Peyer's patch (tissue), 4 donors: ENCODE measurements around the gene PASD1. TPM values are rescaled to one million over a fixed set of nuclear protein-coding genes. Genes with fewer than 3 reads are reported as not detected.

Experiments
- DNase-seq, 3 donors: peaks; one replicate each; pipeline ENCODE4 v3.0.0-alpha.2; 2017 to 2019
- H3K27ac ChIP-seq, 4 donors: fragments of 200-600 bp; sonication (generic); one replicate each; pipeline ENCODE4 v1.5.1; 2016 to 2019
- H3K27me3 ChIP-seq, 2 donors: fragments of 200-600 bp; sonication (generic); one replicate each; pipeline ENCODE4 v1.5.1; 2019
- H3K36me3 ChIP-seq, 3 donors: fragments of 200-600 bp; sonication (generic); one replicate each; pipeline ENCODE4 v1.5.1; 2016 to 2019
- H3K4me1 ChIP-seq, 4 donors: fragments of 200-600 bp; sonication (generic); one replicate each; pipeline ENCODE4 v1.5.1; 2016 to 2019
- H3K4me3 ChIP-seq, 4 donors: fragments of 200-600 bp; sonication (generic); 1 replicate in 3 of 4; 2 replicates in 1 of 4; pipeline ENCODE4 v1.5.1; 2016 to 2019; ENCODE audit warnings: mild to moderate bottlenecking in 1 of 4
- H3K9me3 ChIP-seq, 4 donors: fragments of 200-600 bp; sonication (generic); one replicate each; pipeline ENCODE4 v1.5.1; 2016 to 2019; ENCODE audit warnings: mild to moderate bottlenecking in 1 of 4
- CTCF ChIP-seq, 6 experiments: fragments of 450-650 bp in 4 of 6; fragments of 200-600 bp in 2 of 6; sonication (generic) in 1 of 6; IDR thresholded peaks; one replicate each; pipeline ENCODE4 v1.5.1; 2017 to 2019; ENCODE audit warnings: antibody characterized with exemption in 6 of 6, mild to moderate bottlenecking in 3 of 6, moderate library complexity in 1 of 6
- POLR2A ChIP-seq, 2 donors: fragments of 450-650 bp; IDR thresholded peaks; one replicate each; pipeline ENCODE4 v1.5.1; 2017; ENCODE audit warnings: antibody characterized with exemption in 2 of 2, mild to moderate bottlenecking in 2 of 2, moderate library complexity in 2 of 2
- total RNA-seq, 4 donors: library from RNA; depleted of rRNA; stranded (reverse); fragments of >200 nt; gene quantifications; one replicate each; pipeline ENCODE4 v1.1.0, GENCODE V29; 2016

Gene PASD1
- total RNA-seq, 4 donors from 2014 or later, result not detected

GRCh38 chrX:151710457-151710856, 147.0 kb downstream of the PASD1 start:
- no peaks in the 10 kb centered on the region for H3K36me3 ChIP-seq
- TF ChIP-seq CTCF (IDR thresholded peaks at IDR 0.05) (no peak), POLR2A (IDR thresholded peaks at IDR 0.05) (no peak)
- no peaks in the 10 kb centered on the region for H3K27me3 ChIP-seq
- no peaks in the 10 kb centered on the region for H3K9me3 ChIP-seq
- H3K4me1 ChIP-seq, result no peaks in the 10 kb centered on the region
- no peak overlapping the region for H3K27ac ChIP-seq
- no peak overlapping the region for H3K4me3 ChIP-seq
- no peak for DNase-seq

- H3K27me3 ChIP-seq, result no peaks in the 10 kb centered on the region
- TF ChIP-seq POLR2A (IDR thresholded peaks at IDR 0.05), result no peak
- TF ChIP-seq CTCF (IDR thresholded peaks at IDR 0.05), result no peak
- H3K4me3 ChIP-seq, result no peak overlapping the region
- peak in 1 of 3 donors; percentile 18 for DNase-seq
- H3K27ac ChIP-seq, result no peak overlapping the region
- H3K36me3 ChIP-seq, result no peaks in the 10 kb centered on the region
- H3K9me3 ChIP-seq, result no peaks in the 10 kb centered on the region
- no peaks in the 10 kb centered on the region for H3K4me1 ChIP-seq
Measured at GRCh38 chrX:151711154-151711553, 147.7 kb downstream of the PASD1 start.

DNA sequence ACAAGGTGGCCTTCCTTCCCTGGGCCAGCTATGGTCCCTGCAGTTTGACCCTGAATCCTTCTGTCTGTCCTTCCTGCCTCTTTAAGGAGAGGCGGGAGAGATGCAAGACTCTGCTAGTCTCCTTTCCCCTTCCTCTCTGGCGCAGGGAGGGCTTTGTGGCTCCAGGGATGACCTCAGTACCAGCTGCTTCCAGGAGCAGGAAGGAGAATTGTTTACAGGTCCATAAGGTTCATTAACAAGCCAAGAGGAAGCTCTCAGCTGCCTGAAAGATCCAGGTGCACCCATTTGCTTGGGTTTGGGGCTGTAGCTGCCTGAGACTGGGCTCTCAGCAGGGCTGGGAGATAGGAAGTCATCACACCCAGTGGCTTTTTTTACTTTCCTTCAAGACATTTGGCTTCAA, 148.3 kb downstream of the PASD1 start:
- Histone ChIP-seq H3K9me3 (no peaks in the 10 kb centered on the region), H3K27ac (no peak overlapping the region), H3K4me3 (no peak overlapping the region), H3K36me3 (no peaks in the 10 kb centered on the region), H3K27me3 (no peaks in the 10 kb centered on the region), H3K4me1 (no peaks in the 10 kb centered on the region)
- TF ChIP-seq CTCF (IDR thresholded peaks at IDR 0.05) (no peak), POLR2A (IDR thresholded peaks at IDR 0.05) (no peak)
- DNase-seq, result peak in 1 of 3 donors; percentile 18

DNA sequence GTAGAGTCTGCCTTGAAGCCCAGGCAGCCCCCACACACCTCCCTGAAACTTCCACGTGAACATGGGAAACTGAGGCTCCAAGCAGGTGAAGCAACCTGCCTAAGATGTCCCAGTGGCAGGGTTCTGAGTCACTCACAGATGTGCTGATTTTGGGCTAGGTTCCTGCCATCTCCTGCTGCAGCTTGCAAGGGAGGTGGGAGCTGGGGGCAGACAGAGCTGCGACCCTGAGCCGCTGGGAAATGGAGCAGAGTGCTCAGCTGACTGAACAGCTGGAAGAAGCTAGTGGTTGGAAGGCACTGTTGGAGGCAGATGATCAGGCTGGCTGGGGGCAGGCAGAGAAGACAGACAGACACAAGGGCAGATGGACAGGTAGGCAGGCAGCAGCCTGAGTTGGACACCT, 148.8 kb downstream of the PASD1 start:
- Histone ChIP-seq H3K4me1 (no peaks in the 10 kb centered on the region), H3K9me3 (no peaks in the 10 kb centered on the region), H3K27ac (no peak overlapping the region), H3K36me3 (no peaks in the 10 kb centered on the region), H3K4me3 (no peak overlapping the region), H3K27me3 (no peaks in the 10 kb centered on the region)
- peak in 1 of 3 donors; percentile 18 for DNase-seq
- TF ChIP-seq POLR2A (IDR thresholded peaks at IDR 0.05), result no peak

DNA sequence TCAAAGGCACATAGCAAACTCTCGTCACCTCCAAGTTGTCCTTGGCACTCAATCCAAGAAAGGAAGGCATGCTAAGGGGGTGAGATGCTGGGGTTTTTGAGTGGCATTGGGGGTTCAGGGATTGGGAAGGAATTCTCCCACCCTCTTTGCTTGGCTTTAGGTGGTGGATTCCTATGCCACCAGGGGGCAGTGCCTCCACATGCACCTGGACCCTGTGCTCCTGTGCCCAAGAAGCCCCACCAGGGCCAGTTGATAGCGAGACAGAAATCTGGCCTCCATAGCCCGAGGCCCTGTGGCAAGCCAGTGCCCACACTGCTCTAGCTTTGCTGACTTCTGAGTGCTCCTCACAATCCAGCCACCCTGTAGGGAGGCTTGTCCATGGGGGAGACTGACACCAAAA, 150.4 kb downstream of the PASD1 start:
- H3K9me3 ChIP-seq, result no peaks in the 10 kb centered on the region
- no peaks in the 10 kb centered on the region for H3K36me3 ChIP-seq
- peak in 1 of 3 donors; percentile 43 for DNase-seq
- no peaks in the 10 kb centered on the region for H3K27me3 ChIP-seq
- H3K4me3 ChIP-seq, result no peak overlapping the region
- TF ChIP-seq CTCF (IDR thresholded peaks at IDR 0.05) (peak in 3 of 6 experiments; percentile 10 to 21 (median 21)), POLR2A (IDR thresholded peaks at IDR 0.05) (no peak)
- no peaks in the 10 kb centered on the region for H3K4me1 ChIP-seq
- H3K27ac ChIP-seq, result no peak overlapping the region

DNA sequence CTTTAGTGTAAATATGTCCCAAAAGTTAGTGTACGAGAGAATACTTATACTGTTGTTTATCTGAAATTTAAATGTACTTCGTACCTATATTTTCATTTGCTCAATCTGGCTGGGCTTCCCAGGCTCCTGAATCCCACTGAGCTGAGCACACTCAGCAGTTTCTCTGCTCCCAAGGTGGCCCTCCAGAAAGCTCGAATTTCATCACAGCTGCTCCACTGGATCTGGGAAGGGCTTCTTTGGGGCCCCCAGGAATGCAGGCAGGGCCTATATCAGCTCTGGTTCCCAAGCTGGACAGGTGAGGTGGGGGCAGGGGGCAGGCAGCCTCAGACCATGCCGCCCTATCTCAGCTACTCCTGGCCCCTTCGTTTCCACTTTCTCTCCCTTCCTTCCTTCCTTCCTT, 150.9 kb downstream of the PASD1 start:
- Histone ChIP-seq H3K4me1 (no peaks in the 10 kb centered on the region), H3K27ac (no peak overlapping the region), H3K27me3 (no peaks in the 10 kb centered on the region), H3K9me3 (no peaks in the 10 kb centered on the region), H3K4me3 (no peak overlapping the region), H3K36me3 (no peaks in the 10 kb centered on the region)
- TF ChIP-seq POLR2A (IDR thresholded peaks at IDR 0.05), result no peak
- no peak for TF ChIP-seq CTCF (IDR thresholded peaks at IDR 0.05)
- DNase-seq, result no peak
